Heart left ventricle (tissue), 16 donors: ENCODE data around the gene F12. TPM values are rescaled to one million over a fixed set of nuclear protein-coding genes. Genes with fewer than 3 reads are reported as not detected.

ENCODE experiments used
- ATAC-seq, 4 donors: fragments of 200-7000 bp; cut with Tn5 transposase; one replicate each; pipeline ENCODE4 v1.9.1; 2020 to 2022; ENCODE audit warnings: moderate library complexity in 4 of 4, mild to moderate bottlenecking in 3 of 4, moderate number of reproducible peaks in 1 of 4
- DNase-seq, 5 donors: peaks; one replicate each; pipeline ENCODE4 v3.0.0-alpha.2; 2020
- H3K27ac ChIP-seq, 12 donors: fragments of 200-600 bp; sonication (generic) in 4 of 12; one replicate each; pipeline versions ENCODE4 v1.5.0 to v1.8.0; 2016 to 2022; ENCODE audit warnings: mild to moderate bottlenecking in 2 of 12
- H3K27me3 ChIP-seq, 9 donors: fragments of 200-600 bp; sonication (generic) in 2 of 9; one replicate each; pipeline versions ENCODE4 v1.5.1 to v1.8.0; 2016 to 2022; ENCODE audit warnings: mild to moderate bottlenecking in 3 of 9
- H3K36me3 ChIP-seq, 9 donors: fragments of 200-600 bp; sonication (generic) in 2 of 9; one replicate each; pipeline versions ENCODE4 v1.5.0 to v1.8.0; 2018 to 2022; ENCODE audit warnings: mild to moderate bottlenecking in 2 of 9
- H3K4me1 ChIP-seq, 12 donors: fragments of 200-600 bp; sonication (generic) in 4 of 12; one replicate each; pipeline versions ENCODE4 v1.5.0 to v1.8.0; 2016 to 2022; ENCODE audit warnings: mild to moderate bottlenecking in 3 of 12
- H3K4me3 ChIP-seq, 12 donors: fragments of 200-600 bp; sonication (generic) in 4 of 12; one replicate each; pipeline versions ENCODE4 v1.5.0 to v1.8.0; 2017 to 2022; ENCODE audit warnings: mild to moderate bottlenecking in 9 of 12, moderate library complexity in 4 of 12
- H3K9me3 ChIP-seq, 12 donors: fragments of 200-600 bp; sonication (generic) in 4 of 12; one replicate each; pipeline versions ENCODE4 v1.5.0 to v1.8.0; 2016 to 2022; ENCODE audit warnings: mild to moderate bottlenecking in 1 of 12
- CTCF ChIP-seq, 12 donors: fragments of 200-600 bp; sonication (generic) in 4 of 12; IDR thresholded peaks; one replicate each; pipeline versions ENCODE4 v1.5.0 to v1.8.0; 2018 to 2022; ENCODE audit warnings: antibody characterized with exemption in 12 of 12, mild to moderate bottlenecking in 5 of 12
- POLR2A ChIP-seq, 2 donors: fragments of 450-650 bp; IDR thresholded peaks; one replicate each; pipeline ENCODE4 v1.6.1; 2017; ENCODE audit warnings: antibody characterized with exemption in 2 of 2, mild to moderate bottlenecking in 2 of 2, moderate library complexity in 2 of 2
- WGBS, 4 donors: extraction: QIAGEN DNeasy Blood & Tissue Kit in 2 of 4; methylation state at CpG; one replicate each; pipeline versions ENCODE4 v1.1.5 to v1.1.7; 2013 to 2018; 5-methylcytosine and 5-hydroxymethylcytosine counted together
- intact Hi-C, 10 donors: fragments of 100-400 bp; cut with DNase I; formaldehyde crosslinking; loops; one replicate each; pipeline versions ENCODE4 v1.11.1 to v1.14.2; 2022
- polyA plus RNA-seq, 2 donors: library from polyadenylated mRNA; stranded (reverse); fragments of 200-250 nt; gene quantifications; one replicate each; pipeline ENCODE4 v1.2.3, GENCODE V29; 2013
- total RNA-seq, 9 donors: library from RNA; depleted of rRNA in 2 of 9; stranded (reverse); fragments of >200 nt in 2 of 9; fragmentation: NEBNext Ultra II Directional in 3 of 9; extraction: Animal tissue kit (Norgen Biotek cat#: 25700) in 3 of 9; gene quantifications; one replicate each; pipeline versions ENCODE4 v1.1.0 to v1.2.4, GENCODE V29; 2016 to 2023
- donor health status: ischemic (EF 13 %, LVEDD 7.1; RV severe dilation, severe dysfunction).
- donor health status: healthy with polysubstance abuse.
- donor health status: DM: no; HTN: yes; CAD: no.
- donor health status: DM: no; HTN: no; CAD: no.
- donor health status: ischemic (EF 25% LVEDD 6.9; RV normal size, moderate dysfunction).
- donor health status: ischemic (EF 25% LVEDD 5.7; RV mildly dilated, moderate dysfunction).
- donor health status: healthy.
- donor health status: DM: yes; HTN: yes; CAD: no.
- donor health status: ischemic (EF 35%, LVEDD 5.7; RV mildly dilated, moderate dysfunction).
- donor health status: nonischemic (EF 11% LVEDD 7.7; RV severe dilation, severe dysfunction).
- donor health status: DM: yes; HTN: yes; CAD: no.
- donor health status: PGD.
- donor health status: ischemic (EF 29% LVEDD 5.4; RV normal size, mild dysfunction).
- donor health status: nonischemic (EF 23%, LVEDD 6.1; RV moderate dilation, normal function).

The F12 gene
- total and polyA plus RNA-seq, 11 donors, result 0.29 to 0.56 TPM; not detected in 9

- intact Hi-C loops, result loop anchor here in 5 of 10 donors (1.0 to 10.0 kb wide), 4 partner anchors 46 to 138 kb away; partner anchors contain the start of genes MXD3 (in 5 of the 5), F12 (in 1 of the 5) and PFN3 (in 1 of the 5)
- WGBS, 4 donors, result 74 to 81% (median 78%) methylated on average over 11 to 17 of the region's 17 CpGs
- TF ChIP-seq CTCF (IDR thresholded peaks at IDR 0.05), result no peak
- TF ChIP-seq POLR2A (IDR thresholded peaks at IDR 0.05), result no peak
- H3K4me3 ChIP-seq, result no peak overlapping the region
- H3K36me3 ChIP-seq, result peaks cover 0 to 8% (median 0%) of the 10 kb centered on the region in 9 donors
- peak overlapping the region in 1 of 12 donors; percentile 83 for H3K27ac ChIP-seq
- DNase-seq, result no peak
- ATAC-seq, result peak in 1 of 4 donors; percentile 16
- H3K4me1 ChIP-seq, result peaks cover 0 to 62% (median 26%) of the 10 kb centered on the region in 12 donors
- peaks cover 0 to 26% (median 3%) of the 10 kb centered on the region in 9 donors for H3K27me3 ChIP-seq
- no peaks in the 10 kb centered on the region for H3K9me3 ChIP-seq
Observed at GRCh38 chr5:177452688-177453638, 43.6 kb upstream of the F12 start.

GRCh38 chr5:177450667-177451424 lies 41.5 kb upstream of the F12 start:
- peak in 1 of 5 donors; percentile 57 for DNase-seq
- no peak overlapping the region for H3K4me3 ChIP-seq
- no peak for TF ChIP-seq POLR2A (IDR thresholded peaks at IDR 0.05)
- TF ChIP-seq CTCF (IDR thresholded peaks at IDR 0.05), result no peak
- peaks cover 0 to 26% (median 3%) of the 10 kb centered on the region in 9 donors for H3K27me3 ChIP-seq
- H3K36me3 ChIP-seq, result no peaks in the 10 kb centered on the region
- 72 to 79% (median 75%) methylated on average over 9 to 10 of the region's 10 CpGs for WGBS, 4 donors
- no peaks in the 10 kb centered on the region for H3K9me3 ChIP-seq
- intact Hi-C loops, result loop anchor here in 5 of 10 donors (5.0 to 10.0 kb wide), 3 partner anchors 44 to 136 kb away; partner anchors contain the start of genes MXD3 (in 5 of the 5), F12 (in 1 of the 5) and PFN3 (in 1 of the 5)
- ATAC-seq, result no peak
- peaks cover 2 to 63% (median 34%) of the 10 kb centered on the region in 12 donors for H3K4me1 ChIP-seq
- H3K27ac ChIP-seq, result no peak overlapping the region

GRCh38 chr5:177449140-177450061 lies 40.0 kb upstream of the F12 start:
- no peak for ATAC-seq
- Histone ChIP-seq H3K9me3 (no peaks in the 10 kb centered on the region), H3K27ac (no peak overlapping the region), H3K4me3 (no peak overlapping the region), H3K27me3 (peaks cover 0 to 26% (median 3%) of the 10 kb centered on the region in 9 donors), H3K4me1 (peaks cover 2 to 51% (median 27%) of the 10 kb centered on the region in 12 donors), H3K36me3 (no peaks in the 10 kb centered on the region)
- 90 to 93% (median 92%) methylated on average over 10 to 18 of the region's 18 CpGs for WGBS, 4 donors
- DNase-seq, result no peak
- intact Hi-C loops, result loop anchor here in 5 of 10 donors (5.0 to 10.0 kb wide), 3 partner anchors 42 to 135 kb away; partner anchors contain the start of genes MXD3 (in 5 of the 5), F12 (in 1 of the 5) and PFN3 (in 1 of the 5)
- TF ChIP-seq CTCF (IDR thresholded peaks at IDR 0.05) (no peak), POLR2A (IDR thresholded peaks at IDR 0.05) (no peak)
